ENCODE data around the gene PRTN3. TPM values are rescaled to one million over a fixed set of nuclear protein-coding genes. Genes with fewer than 3 reads are reported as not detected.

Gene PRTN3
- total and polyA plus RNA-seq, 8 donors = 0.14 to 0.24 TPM; not detected in 6

- FAIRE-seq = no peak
- no peak overlapping the region for H3K27ac ChIP-seq
- no peaks in the 10 kb centered on the region for H3K4me1 ChIP-seq
- intact Hi-C loops (cut with DNase I) = no loop called here
- peaks cover 16 to 41% (median 28%) of the 10 kb centered on the region in 3 donors for H3K36me3 ChIP-seq
- H3K4me3 ChIP-seq = no peak overlapping the region
- TF ChIP-seq CTCF (IDR thresholded peaks at IDR 0.05) = no peak
- no peaks in the 10 kb centered on the region for H3K9me3 ChIP-seq
- no peaks in the 10 kb centered on the region for H3K27me3 ChIP-seq
- ATAC-seq = peak in 1 of 4 donors; percentile 6
- peak in 1 of 6 donors; percentile 38 for DNase-seq
- 94% methylated on average over 71 to 87 of the region's 87 CpGs for WGBS, 2 donors
These were observed 27.3 kb upstream of the PRTN3 start for GRCh38 chr19:813219-814151.

- intact Hi-C loops (cut with DNase I) = no loop called here
- peak in 2 of 4 donors; percentile 6 to 14 for ATAC-seq
- Histone ChIP-seq H3K4me1 (no peaks in the 10 kb centered on the region), H3K9me3 (no peaks in the 10 kb centered on the region), H3K27ac (no peak overlapping the region), H3K36me3 (peaks cover 16 to 31% (median 21%) of the 10 kb centered on the region in 3 donors), H3K27me3 (no peaks in the 10 kb centered on the region), H3K4me3 (no peak overlapping the region)
- FAIRE-seq = no peak
- TF ChIP-seq CTCF (IDR thresholded peaks at IDR 0.05) = no peak
- peak in 2 of 6 donors; percentile 29 to 40 for DNase-seq
- WGBS, 2 donors = 89 to 94% methylated on average over 49 of the region's 49 CpGs
These were observed 26.4 kb upstream of the PRTN3 start for GRCh38 chr19:814152-815078.

- ATAC-seq = peak in 2 of 4 donors; percentile 5
- H3K4me1 ChIP-seq = no peaks in the 10 kb centered on the region
- WGBS, 2 donors = 93 to 94% methylated on average over 43 to 47 of the region's 47 CpGs
- intact Hi-C loops (cut with DNase I) = no loop called here
- no peak for FAIRE-seq
- no peak overlapping the region for H3K4me3 ChIP-seq
- H3K27ac ChIP-seq = no peak overlapping the region
- no peaks in the 10 kb centered on the region for H3K27me3 ChIP-seq
- no peak for TF ChIP-seq CTCF (IDR thresholded peaks at IDR 0.05)
- no peaks in the 10 kb centered on the region for H3K9me3 ChIP-seq
- DNase-seq = peak in 1 of 6 donors; percentile 46
- H3K36me3 ChIP-seq = peaks cover 10 to 23% (median 13%) of the 10 kb centered on the region in 3 donors
These were observed 25.6 kb upstream of the PRTN3 start for GRCh38 chr19:815079-815774.

GRCh38 chr19:815775-816499, 24.9 kb upstream of the PRTN3 start:
- 94 to 95% methylated on average over 12 to 13 of the region's 13 CpGs for WGBS, 2 donors
- FAIRE-seq (no peak), ATAC-seq (no peak), DNase-seq (no peak)
- Histone ChIP-seq H3K36me3 (peaks cover 4 to 16% (median 6%) of the 10 kb centered on the region in 3 donors), H3K27me3 (no peaks in the 10 kb centered on the region), H3K4me3 (no peak overlapping the region), H3K9me3 (no peaks in the 10 kb centered on the region), H3K27ac (no peak overlapping the region), H3K4me1 (no peaks in the 10 kb centered on the region)
- TF ChIP-seq CTCF (IDR thresholded peaks at IDR 0.05) = no peak
- intact Hi-C loops (cut with DNase I) = no loop called here

Data from pancreas (tissue), 10 donors.